ENCODE data around the gene CLDN15. TPM values are rescaled to one million over a fixed set of nuclear protein-coding genes. Genes with fewer than 3 reads are reported as not detected.

The CLDN15 gene
- total RNA-seq, 4 donors from 2014 or later: 27.2 to 58.5 (median 45.4) TPM

- Histone ChIP-seq H3K27ac (no peak overlapping the region), H3K9me3 (no peaks in the 10 kb centered on the region), H3K4me1 (peaks cover 0 to 4% (median 2%) of the 10 kb centered on the region in 4 donors), H3K4me3 (no peak overlapping the region), H3K27me3 (peaks cover 8% of the 10 kb centered on the region), H3K36me3 (no peaks in the 10 kb centered on the region)
- WGBS, 2 donors (ENCODE audit: low coverage in 1 of 2): 85 to 89% methylated on average over 13 to 24 of the region's 24 CpGs
- intact Hi-C loops (cut with DNase I; ENCODE audit: low total_unique reads) (no loop called here), in situ Hi-C loops (cut with MboI; ENCODE audit: low pct_ligation_motif_present in 1 of 4, low pct_unique_long_range_greater_than_20kb in 1 of 4, low sequenced_read_pairs in 3 of 4) (loop anchor here in 1 of 4 donors (10.0 to 25.0 kb wide), 2 partner anchors 84 to 141 kb away; partner anchors contain the start of gene SERPINE1)
- TF ChIP-seq EP300 (IDR thresholded peaks at IDR 0.05; ENCODE audit: low read depth) (no peak), CTCF (IDR thresholded peaks at IDR 0.05) (no peak), POLR2AphosphoS5 (IDR thresholded peaks at IDR 0.05) (no peak)
- DNase-seq: no peak
These were observed 41.1 kb upstream of the CLDN15 start for GRCh38 chr7:101278461-101279292.

GRCh38 chr7:101277155-101277554, 39.6 kb upstream of the CLDN15 start:
- H3K27ac ChIP-seq: no peak overlapping the region
- H3K4me3 ChIP-seq: no peak overlapping the region
- H3K9me3 ChIP-seq: no peaks in the 10 kb centered on the region
- TF ChIP-seq POLR2A (IDR thresholded peaks at IDR 0.05) (no peak), CTCF (IDR thresholded peaks at IDR 0.05) (no peak), POLR2AphosphoS5 (IDR thresholded peaks at IDR 0.05) (no peak), EP300 (IDR thresholded peaks at IDR 0.05; ENCODE audit: low read depth) (no peak)
- no peaks in the 10 kb centered on the region for H3K36me3 ChIP-seq
- in situ Hi-C loops (cut with MboI; ENCODE audit: low pct_ligation_motif_present in 1 of 4, low pct_unique_long_range_greater_than_20kb in 1 of 4, low sequenced_read_pairs in 3 of 4) (loop anchor here in 1 of 4 donors (10.0 to 25.0 kb wide), 2 partner anchors 82 to 140 kb away; partner anchors contain the start of gene SERPINE1), intact Hi-C loops (cut with DNase I; ENCODE audit: low total_unique reads) (no loop called here)
- DNase-seq: no peak
- H3K4me1 ChIP-seq: no peaks in the 10 kb centered on the region
- WGBS, 2 donors (ENCODE audit: low coverage in 1 of 2): 73 to 86% methylated on average over 4 to 9 of the region's 9 CpGs
- H3K27me3 ChIP-seq: peaks cover 4% of the 10 kb centered on the region

- no peak overlapping the region for H3K4me3 ChIP-seq
- in situ Hi-C loops (cut with MboI; ENCODE audit: low pct_ligation_motif_present in 1 of 4, low pct_unique_long_range_greater_than_20kb in 1 of 4, low sequenced_read_pairs in 3 of 4): loop anchor here in 1 of 4 donors (10.0 kb wide), 1 partner anchor 78 kb away; no protein-coding TSS in a partner anchor
- 56 to 62% methylated on average over 3 to 4 of the region's 4 CpGs for WGBS, 2 donors (ENCODE audit: low coverage in 1 of 2)
These were observed 35.6 kb upstream of the CLDN15 start for GRCh38 chr7:101273206-101273605.

More at GRCh38 chr7:101273206-101273605, 35.6 kb upstream of the CLDN15 start:
- peaks cover 3% of the 10 kb centered on the region for H3K27me3 ChIP-seq
- no peaks in the 10 kb centered on the region for H3K4me1 ChIP-seq
- TF ChIP-seq CTCF (IDR thresholded peaks at IDR 0.05) (no peak), EP300 (IDR thresholded peaks at IDR 0.05; ENCODE audit: low read depth) (no peak), POLR2AphosphoS5 (IDR thresholded peaks at IDR 0.05) (no peak), POLR2A (IDR thresholded peaks at IDR 0.05) (no peak)
- no peaks in the 10 kb centered on the region for H3K9me3 ChIP-seq
- no peak overlapping the region for H3K27ac ChIP-seq
- DNase-seq: no peak
- intact Hi-C loops (cut with DNase I; ENCODE audit: low total_unique reads): no loop called here
- H3K36me3 ChIP-seq: no peaks in the 10 kb centered on the region
